Activated CD4-positive, CD25-positive, alpha-beta regulatory T cell (primary cell): Measurements from ENCODE around the gene ZNF385D.

Experiments used
- DNase-seq, 4 experiments: peaks; one replicate each; lab custom pipeline; 2025; lab: John Stamatoyannopoulos, UW

The ZNF385D gene

DNA sequence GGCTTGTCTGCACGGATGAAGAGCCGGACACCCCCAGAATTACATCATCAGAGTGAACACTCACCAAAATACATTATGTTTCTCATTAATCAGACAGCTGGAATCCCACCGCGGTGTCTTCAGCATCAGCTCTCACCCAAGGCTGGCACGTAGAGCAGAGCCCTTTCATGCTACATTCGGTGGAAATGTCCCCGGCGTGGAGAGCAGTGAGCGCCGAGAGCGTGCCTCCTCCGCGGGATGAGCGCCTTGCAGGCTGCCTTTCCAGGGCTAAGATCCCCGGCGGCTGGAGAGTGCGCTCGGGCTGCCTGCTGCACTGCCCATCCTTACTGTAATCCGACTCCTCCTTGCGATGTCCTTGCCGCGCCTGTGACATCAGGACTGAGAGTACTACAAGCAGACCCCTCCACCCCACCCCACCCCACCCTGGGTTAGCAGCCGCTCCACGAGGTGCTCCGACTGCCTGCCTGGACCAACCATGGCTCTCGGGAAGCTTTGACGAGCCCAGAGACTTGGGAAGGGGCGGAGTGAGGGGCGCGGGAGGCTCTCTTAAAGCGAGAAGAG is at the start of gene ZNF385D:
TSS of gene ZNF385D (minus strand) at position 380 of the 561 bp plus-strand sequence. CDS start at position 86, 294 bp downstream.
- no peak for DNase-seq

DNA sequence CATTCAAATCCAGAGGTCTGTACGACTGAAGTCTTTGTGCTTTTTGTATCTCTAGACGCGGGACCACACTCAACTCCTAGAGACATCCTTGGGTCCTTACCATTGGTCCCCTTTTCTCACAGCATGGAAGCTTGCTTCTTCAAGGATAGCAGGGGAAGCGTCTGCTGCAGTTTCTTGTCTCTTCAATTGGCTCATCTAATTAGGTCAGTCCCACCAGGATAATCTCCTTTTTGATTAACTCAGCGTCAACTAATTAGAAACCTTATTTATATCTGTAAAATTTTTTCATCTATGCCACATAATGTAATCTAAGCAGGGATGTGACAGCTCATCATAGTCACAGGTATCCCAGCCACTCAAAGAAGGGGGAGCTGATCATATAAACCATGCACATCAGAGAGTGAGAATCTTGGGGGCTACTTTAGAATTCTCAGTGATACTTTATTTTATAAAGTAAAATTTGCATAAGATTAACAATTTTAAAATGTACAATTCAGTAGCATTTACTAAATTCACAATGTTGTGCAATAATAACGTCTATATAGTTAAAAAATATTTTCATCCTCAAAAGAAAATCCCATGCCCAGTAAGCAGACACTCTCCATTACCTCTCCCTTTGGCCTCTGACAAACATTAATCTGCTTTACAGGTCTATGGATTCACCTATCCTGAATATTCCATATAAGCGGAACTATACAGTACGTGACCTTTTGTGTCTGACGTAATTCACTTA is 47.5 kb upstream of the ZNF385D start:
- no peak for DNase-seq

DNA sequence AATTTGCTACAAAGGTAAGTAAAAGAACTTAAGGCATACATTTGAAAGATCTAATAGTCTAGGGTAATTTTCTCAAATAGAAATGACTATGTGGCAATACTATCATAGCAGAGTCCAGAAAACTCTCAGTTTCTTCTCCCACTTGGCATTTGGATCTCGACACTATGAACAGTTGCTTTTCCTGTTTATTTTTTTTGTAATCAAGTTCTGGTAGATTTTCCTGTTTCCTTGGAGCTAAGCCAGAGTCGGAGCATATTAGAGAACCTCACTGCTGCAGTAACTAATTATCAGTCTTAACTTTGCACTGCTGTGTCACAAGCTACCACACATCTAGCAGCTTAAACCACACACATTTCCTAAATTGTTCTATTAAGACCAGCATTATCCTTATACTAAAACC is 44.9 kb upstream of the ZNF385D start:
- DNase-seq, result no peak

GRCh38 chr3:21795152-21795837 is 44.3 kb upstream of the ZNF385D start:
- no peak for DNase-seq

- DNase-seq, result no peak
Observed at GRCh38 chr3:21794291-21794690, 43.3 kb upstream of the ZNF385D start.

DNA sequence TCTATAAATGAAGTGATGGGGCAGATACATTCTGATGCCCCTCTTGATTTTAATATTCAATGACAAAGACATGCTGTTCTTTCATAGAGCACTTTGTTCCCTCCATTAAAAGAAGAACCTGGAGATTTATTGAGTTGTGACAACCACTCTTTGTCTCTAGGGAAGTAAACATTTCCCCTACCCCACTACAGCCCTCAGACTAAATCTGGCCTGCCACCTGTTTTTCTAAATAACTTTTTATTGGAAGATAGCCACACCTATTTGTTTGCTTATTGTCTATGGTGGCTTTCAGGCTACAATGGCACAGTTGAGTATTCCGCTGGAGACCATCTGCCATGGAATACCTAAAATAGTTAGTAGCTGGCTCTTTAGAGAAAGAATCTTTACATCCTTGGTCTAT is 41.2 kb upstream of the ZNF385D start:
- no peak for DNase-seq

DNA sequence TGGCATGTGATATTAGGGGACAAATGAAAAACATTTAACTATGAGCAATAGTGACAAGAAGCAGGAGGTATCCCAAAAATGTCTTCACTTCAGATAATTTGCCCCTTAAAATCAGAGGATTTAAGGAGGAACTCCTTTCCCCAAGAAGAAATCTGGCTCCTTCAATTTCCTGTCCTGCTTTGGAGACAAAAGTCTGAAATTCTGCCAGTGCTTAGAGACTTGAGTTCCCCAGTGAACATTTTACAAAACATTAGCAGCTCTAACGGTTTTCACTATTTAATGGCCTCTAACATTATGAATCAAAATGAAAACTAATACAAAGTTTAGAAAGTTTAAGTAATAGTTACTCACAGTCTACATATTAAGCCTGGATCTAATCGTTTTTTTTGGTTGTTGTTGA is 40.3 kb upstream of the ZNF385D start:
- no peak for DNase-seq

DNA sequence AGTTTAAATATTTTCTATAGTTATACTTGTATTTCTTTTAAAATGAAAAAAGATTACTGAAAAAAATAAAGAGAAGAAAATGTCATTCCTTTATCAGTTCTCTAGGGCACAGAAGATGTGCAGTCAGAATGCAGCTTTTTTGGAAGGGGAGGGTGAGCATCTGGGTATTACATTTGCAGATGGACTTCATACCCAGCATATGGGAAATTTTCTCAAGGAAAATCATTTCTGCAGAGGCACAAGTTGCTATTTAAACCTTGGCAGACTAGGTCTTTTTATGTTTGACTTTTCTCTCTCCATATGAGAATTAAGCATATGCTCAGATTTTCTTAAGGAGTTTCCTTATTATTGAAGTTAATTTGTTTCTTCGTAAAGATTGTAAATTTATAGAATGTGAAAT is 39.5 kb upstream of the ZNF385D start:
- DNase-seq, result no peak

- no peak for DNase-seq
Observed at GRCh38 chr3:21789730-21790129, 38.7 kb upstream of the ZNF385D start.

- no peak for DNase-seq
Observed at GRCh38 chr3:21786438-21786797, 35.4 kb upstream of the ZNF385D start.

- DNase-seq, result no peak
Observed at GRCh38 chr3:21785765-21786437, 34.9 kb upstream of the ZNF385D start.

- DNase-seq, result no peak
Observed at GRCh38 chr3:21783839-21784238, 32.8 kb upstream of the ZNF385D start.

DNA sequence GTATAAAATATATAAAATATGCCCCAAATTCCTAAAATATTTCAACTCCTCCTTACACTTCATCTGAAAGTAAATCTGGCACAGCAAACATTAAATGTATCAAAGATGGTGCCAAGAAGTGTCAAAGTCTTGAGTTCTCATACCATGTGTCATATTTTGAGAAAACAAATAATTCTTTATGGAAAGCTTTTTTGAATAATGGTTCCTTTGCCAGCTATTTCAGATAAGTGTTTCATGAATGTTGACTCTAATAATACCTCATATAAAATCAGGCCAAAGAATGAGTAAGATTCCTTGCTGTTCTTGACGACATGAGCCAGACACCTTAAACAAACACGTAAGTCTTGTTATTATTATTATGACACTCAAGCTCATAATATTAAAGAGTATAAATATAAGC is 30.3 kb upstream of the ZNF385D start:
- no peak for DNase-seq

- DNase-seq, result no peak
Observed at GRCh38 chr3:21779909-21780308, 28.9 kb upstream of the ZNF385D start.

GRCh38 chr3:21778715-21779114 is 27.7 kb upstream of the ZNF385D start:
- no peak for DNase-seq

GRCh38 chr3:21777821-21778220 is 26.8 kb upstream of the ZNF385D start:
- DNase-seq, result no peak

- DNase-seq, result no peak
Observed at GRCh38 chr3:21766002-21766401, 15.0 kb upstream of the ZNF385D start.

- no peak for DNase-seq
Observed at GRCh38 chr3:21755896-21756295, 4.9 kb upstream of the ZNF385D start.

- DNase-seq, result no peak
Observed at GRCh38 chr3:21754839-21755238, 3.8 kb upstream of the ZNF385D start.

GRCh38 chr3:21752749-21753347 is 1.8 kb upstream of the ZNF385D start:
- no peak for DNase-seq

DNA sequence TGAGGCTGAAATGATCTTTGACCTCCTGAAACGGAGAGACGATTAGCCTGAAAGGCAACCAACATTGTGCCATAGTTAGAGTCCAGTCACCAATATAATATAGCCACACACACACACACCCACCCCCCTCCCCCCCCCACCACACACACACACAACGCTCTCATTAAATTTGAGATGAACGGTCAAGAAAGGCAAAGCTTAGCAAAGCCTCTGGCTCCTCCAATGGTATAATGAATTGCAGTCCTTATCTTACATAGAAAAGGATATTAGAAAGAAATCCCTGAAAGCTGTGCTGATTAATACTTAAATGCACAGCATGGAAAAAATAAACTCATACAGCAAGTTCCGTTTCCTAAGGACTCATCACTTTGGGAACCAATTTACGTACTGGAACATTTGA is 876 bp upstream of the ZNF385D start:
- no peak for DNase-seq

- no peak for DNase-seq
Observed at GRCh38 chr3:21750080-21750696, 822 bp downstream of the ZNF385D start.
